ENCODE measurements around the gene WIPI1. TPM values are rescaled to one million over a fixed set of nuclear protein-coding genes. Genes with fewer than 3 reads are reported as not detected.

WIPI1 gene
- polyA plus RNA-seq, 1 donor (not counting 4 experiments of a cell fraction or from before 2014, with no cell fraction given) = 49.4 TPM

DNA sequence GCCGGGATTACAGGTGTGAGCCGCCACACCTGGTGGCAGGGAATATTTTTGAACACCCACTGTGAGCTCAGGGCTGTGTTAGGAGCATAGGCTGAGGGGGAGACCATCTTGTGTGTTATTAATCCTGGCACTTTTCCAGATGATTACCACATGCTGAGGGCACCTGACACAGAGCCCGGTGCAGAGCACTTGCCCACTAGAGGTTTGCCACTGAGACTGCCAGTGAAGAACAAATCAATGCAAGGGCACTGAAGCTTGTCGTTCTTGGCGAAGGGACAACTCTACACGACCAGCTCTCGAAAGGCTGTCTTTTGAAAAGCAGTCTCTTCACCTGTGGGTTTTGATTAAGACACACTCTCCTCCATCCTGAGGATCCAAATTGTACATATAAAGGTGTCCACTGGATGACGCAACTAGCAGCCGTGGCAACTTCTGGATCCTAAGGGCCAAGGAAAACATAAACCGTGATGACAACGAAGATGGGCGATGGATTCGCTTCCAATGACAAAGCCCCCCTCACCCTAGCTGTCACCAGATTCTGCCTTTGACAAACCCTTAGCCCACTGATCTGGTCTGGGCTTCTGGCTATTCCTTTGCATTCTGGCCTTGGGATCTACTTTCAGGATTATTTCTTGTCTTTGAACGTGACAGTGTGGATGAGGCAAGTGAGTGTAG is 28.7 kb downstream of the WIPI1 start:
- Histone ChIP-seq H3K9me3 (ENCODE audit: control insufficient read depth, low read depth, low read length) (no peaks in the 10 kb centered on the region), H3K9me1 (ENCODE audit: control insufficient read depth, extremely low read depth, insufficient read depth, low read length) (no peaks in the 10 kb centered on the region), H3K4me2 (ENCODE audit: control insufficient read depth, extremely low read depth, insufficient read depth, low read depth, low read length) (no peak overlapping the region), H2AFZ (ENCODE audit: control insufficient read depth, low read length) (no peak overlapping the region), H3K79me2 (ENCODE audit: control insufficient read depth, insufficient read depth, low read length) (no peaks in the 10 kb centered on the region), H4K20me1 (ENCODE audit: control insufficient read depth, extremely low read depth, insufficient read depth, low read length) (no peaks in the 10 kb centered on the region), H3K27me3 (ENCODE audit: control insufficient read depth, extremely low read depth, insufficient read depth, low read length) (no peaks in the 10 kb centered on the region), H3K4me1 (ENCODE audit: control insufficient read depth, extremely low read depth, insufficient read depth, low read length) (no peaks in the 10 kb centered on the region), H3K4me3 (ENCODE audit: control insufficient read depth in 2 of 3, extremely low read depth in 1 of 3, insufficient read depth in 2 of 3, low read depth in 1 of 3, low read length in 3 of 3) (no peak overlapping the region), H3K36me3 (ENCODE audit: control insufficient read depth in 2 of 2, extremely low read depth in 1 of 2, insufficient read depth in 2 of 2, low read length in 2 of 2) (peaks cover 22 to 46% of the 10 kb centered on the region in 2 experiments), H3K9ac (ENCODE audit: control insufficient read depth, extremely low read depth, insufficient read depth, low read length) (no peak overlapping the region), H3K27ac (ENCODE audit: control insufficient read depth, insufficient read depth, low read length) (no peak overlapping the region)
- dilution Hi-C loops (cut with MboI; ENCODE audit: extremely low pct_ligation_motif_present, low sequenced_read_pairs) = no loop called here
- TF ChIP-seq, protein P1, sequence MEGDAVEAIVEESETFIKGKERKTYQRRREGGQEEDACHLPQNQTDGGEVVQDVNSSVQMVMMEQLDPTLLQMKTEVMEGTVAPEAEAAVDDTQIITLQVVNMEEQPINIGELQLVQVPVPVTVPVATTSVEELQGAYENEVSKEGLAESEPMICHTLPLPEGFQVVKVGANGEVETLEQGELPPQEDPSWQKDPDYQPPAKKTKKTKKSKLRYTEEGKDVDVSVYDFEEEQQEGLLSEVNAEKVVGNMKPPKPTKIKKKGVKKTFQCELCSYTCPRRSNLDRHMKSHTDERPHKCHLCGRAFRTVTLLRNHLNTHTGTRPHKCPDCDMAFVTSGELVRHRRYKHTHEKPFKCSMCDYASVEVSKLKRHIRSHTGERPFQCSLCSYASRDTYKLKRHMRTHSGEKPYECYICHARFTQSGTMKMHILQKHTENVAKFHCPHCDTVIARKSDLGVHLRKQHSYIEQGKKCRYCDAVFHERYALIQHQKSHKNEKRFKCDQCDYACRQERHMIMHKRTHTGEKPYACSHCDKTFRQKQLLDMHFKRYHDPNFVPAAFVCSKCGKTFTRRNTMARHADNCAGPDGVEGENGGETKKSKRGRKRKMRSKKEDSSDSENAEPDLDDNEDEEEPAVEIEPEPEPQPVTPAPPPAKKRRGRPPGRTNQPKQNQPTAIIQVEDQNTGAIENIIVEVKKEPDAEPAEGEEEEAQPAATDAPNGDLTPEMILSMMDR (optimal IDR thresholded peaks at IDR 0.05 in 1 of 3, IDR thresholded peaks at IDR 0.05 in 1 of 3, conservative IDR thresholded peaks at IDR 0.05 in 1 of 3; ENCODE audit: extremely low read depth in 1 of 3, insufficient read depth in 2 of 3, low read length in 3 of 3) = no peak
- no peak for TF ChIP-seq EZH2 (IDR thresholded peaks at IDR 0.05; ENCODE audit: low read length)
- DNase-seq (ENCODE audit: low read depth, low spot score) (no peak), FAIRE-seq (no peak)

DNA sequence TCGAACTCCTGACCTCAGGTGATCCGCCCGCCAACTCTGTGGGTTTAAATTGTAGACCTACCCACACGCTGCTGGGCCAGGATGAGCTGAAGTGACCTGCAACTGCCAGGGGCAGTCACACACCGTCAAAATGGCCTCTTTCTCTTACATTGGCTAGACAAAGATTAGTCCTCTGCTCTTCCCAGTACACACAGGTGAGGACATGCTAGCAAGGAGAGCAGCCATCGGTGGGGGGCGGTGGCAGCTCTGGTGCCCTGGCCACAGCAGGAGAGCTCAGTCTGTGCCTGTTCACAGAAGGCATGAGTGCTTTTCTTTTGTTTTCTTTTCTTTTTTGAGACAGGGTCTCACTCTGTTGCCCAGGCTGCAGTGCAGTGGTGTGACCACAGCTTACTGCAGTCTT is 29.7 kb downstream of the WIPI1 start:
- no peak overlapping the region for H2AFZ ChIP-seq (ENCODE audit: control insufficient read depth, low read length)
- H3K4me3 ChIP-seq (ENCODE audit: control insufficient read depth in 2 of 3, extremely low read depth in 1 of 3, insufficient read depth in 2 of 3, low read depth in 1 of 3, low read length in 3 of 3) = no peak overlapping the region
- H3K9me3 ChIP-seq (ENCODE audit: control insufficient read depth, low read depth, low read length) = no peaks in the 10 kb centered on the region
- dilution Hi-C loops (cut with MboI; ENCODE audit: extremely low pct_ligation_motif_present, low sequenced_read_pairs) = no loop called here
- no peaks in the 10 kb centered on the region for H3K27me3 ChIP-seq (ENCODE audit: control insufficient read depth, extremely low read depth, insufficient read depth, low read length)
- peaks cover 17 to 43% of the 10 kb centered on the region in 2 experiments for H3K36me3 ChIP-seq (ENCODE audit: control insufficient read depth in 2 of 2, extremely low read depth in 1 of 2, insufficient read depth in 2 of 2, low read length in 2 of 2)
- TF ChIP-seq, protein P1 (optimal IDR thresholded peaks at IDR 0.05 in 1 of 3, IDR thresholded peaks at IDR 0.05 in 1 of 3, conservative IDR thresholded peaks at IDR 0.05 in 1 of 3; ENCODE audit: extremely low read depth in 1 of 3, insufficient read depth in 2 of 3, low read length in 3 of 3) = no peak
- no peak for TF ChIP-seq EZH2 (IDR thresholded peaks at IDR 0.05; ENCODE audit: low read length)
- H3K4me2 ChIP-seq (ENCODE audit: control insufficient read depth, extremely low read depth, insufficient read depth, low read depth, low read length) = no peak overlapping the region
- no peak overlapping the region for H3K9ac ChIP-seq (ENCODE audit: control insufficient read depth, extremely low read depth, insufficient read depth, low read length)
- no peak for FAIRE-seq
- DNase-seq (ENCODE audit: low read depth, low spot score) = no peak
- H3K4me1 ChIP-seq (ENCODE audit: control insufficient read depth, extremely low read depth, insufficient read depth, low read length) = no peaks in the 10 kb centered on the region
- H4K20me1 ChIP-seq (ENCODE audit: control insufficient read depth, extremely low read depth, insufficient read depth, low read length) = no peaks in the 10 kb centered on the region
- H3K79me2 ChIP-seq (ENCODE audit: control insufficient read depth, insufficient read depth, low read length) = no peaks in the 10 kb centered on the region
- H3K27ac ChIP-seq (ENCODE audit: control insufficient read depth, insufficient read depth, low read length) = no peak overlapping the region
- no peaks in the 10 kb centered on the region for H3K9me1 ChIP-seq (ENCODE audit: control insufficient read depth, extremely low read depth, insufficient read depth, low read length)

Data from keratinocyte (primary cell).